Measurements from ENCODE around the gene NUBPL.

NUBPL gene, protein sequence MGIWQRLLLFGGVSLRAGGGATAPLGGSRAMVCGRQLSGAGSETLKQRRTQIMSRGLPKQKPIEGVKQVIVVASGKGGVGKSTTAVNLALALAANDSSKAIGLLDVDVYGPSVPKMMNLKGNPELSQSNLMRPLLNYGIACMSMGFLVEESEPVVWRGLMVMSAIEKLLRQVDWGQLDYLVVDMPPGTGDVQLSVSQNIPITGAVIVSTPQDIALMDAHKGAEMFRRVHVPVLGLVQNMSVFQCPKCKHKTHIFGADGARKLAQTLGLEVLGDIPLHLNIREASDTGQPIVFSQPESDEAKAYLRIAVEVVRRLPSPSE

DNA sequence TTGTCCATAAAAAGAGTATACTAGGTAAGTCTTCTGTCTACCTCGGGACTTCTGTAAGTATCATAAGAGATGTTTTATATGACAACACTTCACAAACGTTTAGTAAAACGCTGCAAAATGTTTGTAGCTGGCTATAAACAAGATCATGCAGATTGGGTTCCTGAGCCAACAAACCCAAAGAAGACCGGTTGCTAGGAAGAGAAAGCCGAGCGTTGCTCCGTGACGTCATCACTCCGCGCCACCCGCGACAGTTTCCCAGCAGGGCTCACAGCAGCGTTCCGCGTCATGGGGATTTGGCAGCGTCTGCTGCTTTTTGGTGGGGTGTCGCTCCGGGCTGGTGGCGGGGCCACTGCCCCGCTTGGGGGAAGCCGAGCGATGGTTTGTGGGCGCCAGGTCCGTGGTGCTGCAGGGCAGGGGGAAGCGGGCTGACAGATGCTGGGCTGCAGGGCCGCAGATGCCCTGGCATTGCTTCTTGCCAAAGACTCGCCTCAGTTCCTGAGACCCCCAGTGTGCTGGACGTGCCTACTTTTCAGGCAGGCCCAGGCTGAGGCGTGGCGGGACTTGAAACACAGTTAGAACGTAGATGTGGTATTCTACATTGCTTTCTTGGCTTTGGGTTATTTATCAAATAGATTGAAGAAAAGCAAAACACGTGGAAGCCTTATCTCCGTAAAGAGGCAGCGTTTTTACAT, at the start of gene NUBPL:
Gene NUBPL (plus strand): TSS at position 250 of the 692 bp plus-strand sequence. CDS start 36 bp downstream, at position 286.
- peak; percentile 90 for DNase-seq (ENCODE audit: low read depth, low spot score)

DNA sequence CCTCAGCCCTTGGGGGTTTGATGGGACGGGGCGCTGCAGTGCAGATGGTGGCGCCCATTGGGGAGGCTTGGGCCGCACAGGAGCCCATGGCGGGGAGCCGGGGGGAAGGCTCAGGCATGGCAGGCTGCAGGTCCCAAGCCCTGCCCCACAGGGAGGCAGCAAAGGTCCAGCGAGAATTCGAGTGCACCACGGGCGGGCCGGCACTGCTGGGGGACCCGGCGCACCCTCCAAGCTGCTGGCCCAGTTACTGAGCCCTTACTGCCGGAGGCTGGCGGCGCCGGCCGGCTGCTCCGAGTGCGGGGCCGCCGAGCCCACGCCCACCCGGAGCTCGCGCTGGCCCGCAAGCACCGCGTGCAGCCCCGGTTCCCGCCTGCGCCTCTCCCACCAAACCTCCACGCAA, 34.1 kb upstream of the NUBPL start:
- no peak for DNase-seq (ENCODE audit: low read depth, low spot score)

DNA sequence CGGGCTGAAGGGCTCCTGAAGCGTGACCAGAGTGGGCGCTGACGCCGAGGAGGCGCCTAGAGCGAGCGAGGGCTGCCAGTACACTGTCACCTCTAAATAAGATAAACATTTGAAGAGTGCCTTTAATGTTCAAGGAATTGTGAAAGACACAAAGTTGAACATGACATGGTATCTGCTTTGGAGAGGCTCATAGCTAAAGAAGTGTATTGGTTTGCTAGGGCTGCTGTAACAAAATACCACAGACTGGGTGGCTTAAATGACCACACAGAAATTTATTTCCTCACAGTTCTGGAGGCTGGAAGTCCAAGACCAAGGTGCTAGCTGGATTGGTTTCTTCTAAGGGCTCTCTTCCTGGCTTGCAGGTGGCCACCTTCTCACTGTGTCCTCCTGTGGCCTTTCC, 33.7 kb upstream of the NUBPL start:
- no peak for DNase-seq (ENCODE audit: low read depth, low spot score)

DNA sequence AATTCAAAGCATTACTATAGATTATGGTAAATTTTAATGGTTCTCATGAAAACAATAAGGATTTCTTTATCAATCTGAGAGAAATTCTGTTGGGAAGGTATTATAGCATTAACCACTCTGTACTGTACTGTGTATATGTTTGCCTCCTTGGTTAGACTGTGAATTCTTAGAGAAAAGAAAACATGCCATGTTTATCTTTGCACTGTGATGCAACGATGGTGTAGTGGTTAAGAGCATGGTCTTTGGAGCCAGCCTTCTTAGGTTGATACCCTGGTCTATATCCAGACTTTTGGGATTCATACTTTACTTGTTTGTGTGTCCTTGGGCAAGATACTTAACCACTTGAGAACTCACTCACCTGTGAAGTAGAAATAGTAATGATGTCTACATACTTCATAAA, 32.2 kb upstream of the NUBPL start:
- no peak for DNase-seq (ENCODE audit: low read depth, low spot score)

DNA sequence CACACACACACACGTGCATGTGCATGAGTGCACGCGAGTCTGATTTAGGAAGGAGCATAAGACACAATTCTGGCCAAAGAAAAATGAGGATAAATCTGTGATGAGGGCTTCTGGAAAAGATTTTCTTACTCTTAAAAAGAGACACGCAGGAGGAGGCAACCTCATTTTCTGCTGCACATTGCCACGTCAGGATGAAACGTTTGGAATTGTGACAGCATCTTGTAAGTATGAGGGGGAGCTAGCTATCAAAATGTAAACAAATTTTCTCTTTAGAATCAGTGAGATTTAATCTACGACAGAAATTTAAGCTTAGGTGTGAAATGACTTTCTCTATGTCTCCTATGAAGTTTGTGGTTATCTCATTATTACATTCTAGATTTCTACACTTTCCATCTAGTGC, 31.1 kb upstream of the NUBPL start:
- no peak for DNase-seq (ENCODE audit: low read depth, low spot score)

DNA sequence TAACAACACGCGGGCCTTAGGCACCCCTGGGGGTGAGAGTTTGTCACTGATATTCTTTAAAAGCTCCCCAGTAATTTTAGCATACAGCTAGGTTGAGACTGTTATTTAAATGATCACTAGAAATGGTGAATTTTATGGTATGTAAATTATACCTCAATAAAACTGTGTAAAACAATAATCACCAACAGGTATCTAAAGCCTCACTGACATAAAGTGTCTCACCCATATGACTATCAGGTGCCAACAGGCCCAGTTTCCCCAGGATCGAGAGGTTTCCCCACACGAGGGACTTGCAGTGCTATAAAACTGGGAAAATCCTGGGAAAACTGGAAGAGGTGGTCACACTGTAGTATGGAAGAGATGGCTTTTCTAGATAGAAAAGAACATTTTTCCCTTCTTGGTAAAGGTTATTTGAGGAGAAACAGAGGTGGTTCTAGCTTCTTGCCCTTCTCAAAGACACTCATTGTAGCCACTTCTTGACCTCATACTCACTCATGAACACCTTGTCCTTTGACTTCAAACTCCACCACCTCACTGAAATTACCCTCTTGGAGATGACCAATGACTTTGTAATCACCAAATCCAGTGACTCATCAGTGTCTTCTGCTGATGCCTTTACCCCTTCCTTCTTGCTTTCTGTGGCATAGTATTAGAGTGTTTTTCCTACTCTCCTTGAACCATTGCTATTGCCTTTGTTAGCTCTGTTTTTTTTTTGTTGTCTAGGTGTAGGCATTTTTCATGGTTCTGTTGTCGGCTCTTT, 24.8 kb upstream of the NUBPL start:
- DNase-seq (ENCODE audit: low read depth, low spot score) = no peak

DNA sequence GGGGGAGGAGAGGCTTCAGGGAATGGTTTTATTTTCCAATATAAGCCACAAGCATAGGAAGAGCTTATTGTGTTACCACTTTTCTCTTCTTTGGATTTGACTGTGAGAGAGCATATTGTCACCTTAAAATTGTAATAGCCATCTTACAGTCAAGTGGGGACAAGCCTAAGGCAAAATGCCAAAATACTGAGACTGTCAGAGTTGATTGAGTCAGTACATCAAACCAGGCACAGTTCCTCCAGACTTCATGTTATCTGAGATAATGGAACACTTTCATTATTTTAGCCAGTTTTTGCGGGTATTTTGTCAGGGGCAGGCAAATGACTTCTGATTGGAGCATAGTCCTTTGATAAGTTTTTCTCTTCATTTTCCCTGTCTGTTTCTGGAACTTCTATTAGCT, 19.5 kb upstream of the NUBPL start:
- DNase-seq (ENCODE audit: low read depth, low spot score) = no peak

DNA sequence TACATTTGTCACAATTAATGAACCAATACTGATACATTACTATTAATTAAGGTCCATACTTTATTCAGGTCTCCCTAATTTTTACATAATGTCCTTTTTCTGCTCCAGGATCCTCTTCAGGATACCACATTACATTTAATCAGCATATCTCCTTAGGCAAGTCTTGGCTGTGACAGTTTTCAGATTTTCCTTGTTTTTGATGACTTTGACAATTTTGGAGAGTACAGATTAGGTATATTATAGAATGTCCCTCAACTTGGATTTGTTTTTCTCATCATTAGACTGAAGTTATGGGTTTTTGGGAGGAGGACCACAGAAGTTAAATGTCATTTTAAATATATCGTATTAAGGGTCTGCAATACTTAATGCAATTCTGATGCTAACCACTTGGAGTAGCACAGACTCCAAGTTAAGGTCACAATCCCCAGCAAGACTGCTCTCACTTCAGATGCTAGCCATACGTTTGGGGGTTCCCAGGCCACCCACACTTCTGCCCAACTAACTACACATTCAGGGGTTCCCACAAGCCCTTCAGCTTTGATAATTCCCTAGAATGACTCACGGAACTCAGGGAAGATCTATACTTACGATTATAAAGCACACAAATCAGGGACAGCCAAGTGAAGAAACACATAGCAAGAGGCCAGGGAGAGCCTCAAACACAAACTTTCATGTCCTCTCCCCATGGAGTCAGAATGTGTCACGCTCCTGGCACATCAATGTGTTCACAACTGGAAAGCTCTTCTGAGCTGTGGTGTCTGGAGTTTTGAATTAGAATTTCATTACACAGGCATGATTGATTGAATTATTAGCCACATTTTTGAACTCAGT, 17.0 kb upstream of the NUBPL start:
- DNase-seq (ENCODE audit: low read depth, low spot score) = no peak

DNA sequence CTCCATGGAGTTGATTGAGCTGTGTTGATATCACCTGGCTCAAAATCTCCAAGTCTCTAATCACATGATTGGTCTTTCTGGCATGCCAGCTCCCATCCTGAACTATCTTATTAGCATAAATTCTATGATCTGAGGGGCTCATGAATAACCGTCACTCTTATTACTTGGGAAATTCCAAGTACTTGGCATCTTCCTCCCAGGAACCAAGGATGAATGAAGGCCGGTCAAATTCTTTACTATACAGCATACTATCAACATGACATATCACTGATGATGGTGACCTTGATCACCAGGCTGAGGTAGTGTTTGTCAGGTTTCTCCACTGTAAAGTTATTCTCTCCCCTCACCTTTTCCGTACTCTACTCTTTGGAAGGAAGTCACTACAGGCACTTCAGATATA, 16.4 kb upstream of the NUBPL start:
- DNase-seq (ENCODE audit: low read depth, low spot score) = no peak

DNA sequence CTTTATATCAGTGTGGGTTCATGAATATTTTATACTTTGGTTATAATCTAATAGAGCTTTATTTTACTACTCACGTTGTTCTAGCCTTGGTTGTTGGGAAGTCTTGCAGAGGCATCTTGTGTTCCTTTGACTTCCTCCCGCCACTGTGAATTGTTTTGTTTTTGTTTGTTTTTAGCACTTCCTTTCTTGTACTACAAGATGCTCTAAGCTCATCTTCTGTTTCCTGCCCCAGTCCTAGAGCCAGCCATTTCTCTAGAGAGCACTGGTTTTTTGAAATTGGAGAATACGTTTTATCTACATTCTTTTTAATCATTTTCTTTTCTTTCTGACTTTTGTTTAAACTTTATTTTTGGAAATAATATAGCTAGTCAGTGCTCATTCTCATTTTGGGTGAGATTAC, 15.9 kb upstream of the NUBPL start:
- no peak for DNase-seq (ENCODE audit: low read depth, low spot score)

DNA sequence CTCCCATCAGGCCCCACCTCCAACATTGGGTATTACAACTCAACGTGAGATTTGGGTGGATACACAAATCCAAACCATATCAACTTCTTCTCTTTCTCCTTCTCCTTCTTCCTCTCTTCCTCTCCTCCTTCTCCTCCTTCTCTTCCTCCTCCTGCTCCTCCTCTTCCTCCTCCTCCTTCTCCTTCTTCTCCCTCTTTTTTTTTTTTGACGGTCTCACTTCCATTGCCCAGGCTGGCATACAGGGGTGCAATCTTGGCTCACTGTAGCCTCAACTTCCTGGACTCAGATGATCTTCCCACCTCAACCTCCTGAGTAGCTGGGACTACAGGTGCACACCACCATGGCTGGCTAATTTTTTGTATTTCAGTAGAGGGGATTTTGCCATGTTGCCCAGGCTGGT, 11.4 kb upstream of the NUBPL start:
- no peak for DNase-seq (ENCODE audit: low read depth, low spot score)

DNA sequence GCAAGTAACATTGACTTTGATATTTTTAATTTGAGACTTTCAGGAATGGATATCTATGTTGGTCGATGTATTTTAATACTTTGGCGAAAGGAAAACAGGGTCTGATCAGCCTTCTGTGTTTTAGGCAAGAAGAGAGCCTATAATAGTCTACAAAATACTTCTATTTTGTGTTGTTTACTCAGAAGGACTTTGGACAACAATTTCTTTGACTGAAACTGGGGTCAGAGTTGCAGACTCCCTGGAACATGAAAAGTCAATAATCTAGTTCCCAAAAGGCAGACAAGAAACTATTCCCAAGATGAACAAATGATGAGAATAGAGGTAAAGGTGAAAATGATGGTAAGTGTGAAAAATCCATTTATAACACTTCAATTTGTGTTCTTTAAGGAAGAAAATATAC, 10.6 kb upstream of the NUBPL start:
- DNase-seq (ENCODE audit: low read depth, low spot score) = no peak

DNA sequence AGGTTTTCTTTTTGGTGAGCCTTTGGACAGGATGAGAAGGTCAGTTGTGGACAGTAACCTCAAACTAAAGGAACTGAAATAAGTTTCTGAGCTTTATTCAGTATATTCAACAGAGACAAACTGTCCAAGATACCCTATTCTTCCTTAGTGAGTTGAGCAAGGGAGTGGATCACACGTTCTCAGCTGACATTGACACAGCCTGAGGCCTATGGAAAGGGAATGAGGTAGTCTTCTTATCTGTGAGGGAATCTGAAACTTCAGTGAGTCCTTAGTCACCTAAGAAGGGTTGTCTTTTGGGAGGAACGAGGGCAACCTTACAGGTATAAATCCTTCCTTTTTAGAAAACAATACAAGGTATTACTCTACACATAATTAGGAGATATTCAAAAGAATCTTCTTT, 5.0 kb upstream of the NUBPL start:
- no peak for DNase-seq (ENCODE audit: low read depth, low spot score)

DNA sequence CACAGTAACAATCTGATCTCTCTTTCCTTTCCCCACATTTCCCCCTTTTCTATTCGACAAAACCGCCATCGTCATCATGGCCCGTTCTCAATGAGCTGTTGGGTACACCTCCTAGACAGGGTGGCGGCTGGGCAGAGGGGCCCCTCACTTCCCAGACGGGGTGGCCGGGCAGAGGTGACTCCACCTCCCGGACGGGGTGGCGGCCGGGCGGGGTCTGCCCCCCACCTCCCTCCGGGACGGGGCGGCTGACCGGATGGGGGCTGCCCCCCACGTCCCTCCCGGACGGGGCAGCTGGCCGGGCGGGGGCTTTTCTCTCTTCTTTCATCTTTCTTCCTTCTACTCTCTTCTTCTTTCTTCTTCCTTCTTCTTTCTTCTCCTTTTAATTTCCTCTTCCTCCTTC, 1.3 kb upstream of the NUBPL start:
- DNase-seq (ENCODE audit: low read depth, low spot score) = no peak

DNA sequence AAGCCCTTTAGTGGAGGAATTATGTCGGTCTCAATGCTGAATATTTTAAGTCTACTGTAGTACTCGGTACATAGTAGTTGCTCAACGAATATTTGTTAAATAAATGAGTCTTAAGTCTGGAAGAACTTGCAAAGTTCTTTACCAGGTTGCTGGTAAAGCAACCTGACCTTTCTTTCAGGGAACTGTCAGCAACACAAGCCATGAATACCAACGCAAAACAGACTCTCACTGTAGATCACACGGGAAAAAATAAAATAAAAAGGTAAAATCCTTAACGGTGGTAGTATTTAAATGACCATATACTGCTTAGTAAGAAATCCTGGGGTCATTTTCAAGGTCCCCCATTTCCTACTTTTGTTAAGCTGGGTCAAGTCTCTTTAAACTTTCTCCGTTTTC, 447 bp upstream of the NUBPL start:
- no peak for DNase-seq (ENCODE audit: low read depth, low spot score)

DNA sequence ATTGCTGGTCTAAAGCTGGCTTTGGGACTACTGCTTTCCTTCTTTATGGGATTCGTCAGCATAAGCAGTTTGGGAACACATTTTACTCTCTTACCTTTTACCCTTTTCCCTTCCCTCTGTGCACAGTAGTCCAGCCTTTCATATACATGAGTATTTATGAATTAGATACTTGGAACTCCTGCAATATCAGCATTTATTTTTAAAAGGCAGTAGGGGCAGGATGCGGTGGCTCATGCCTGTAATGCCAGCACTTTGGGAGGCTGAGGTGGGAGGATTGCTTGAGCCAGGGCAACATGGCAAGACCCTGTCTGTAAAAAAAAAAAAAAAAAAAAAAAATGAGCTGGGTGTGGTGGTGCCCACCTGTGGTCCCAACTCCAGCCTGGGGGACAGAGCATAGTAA, 3.0 kb downstream of the NUBPL start:
- no peak for DNase-seq (ENCODE audit: low read depth, low spot score)

DNA sequence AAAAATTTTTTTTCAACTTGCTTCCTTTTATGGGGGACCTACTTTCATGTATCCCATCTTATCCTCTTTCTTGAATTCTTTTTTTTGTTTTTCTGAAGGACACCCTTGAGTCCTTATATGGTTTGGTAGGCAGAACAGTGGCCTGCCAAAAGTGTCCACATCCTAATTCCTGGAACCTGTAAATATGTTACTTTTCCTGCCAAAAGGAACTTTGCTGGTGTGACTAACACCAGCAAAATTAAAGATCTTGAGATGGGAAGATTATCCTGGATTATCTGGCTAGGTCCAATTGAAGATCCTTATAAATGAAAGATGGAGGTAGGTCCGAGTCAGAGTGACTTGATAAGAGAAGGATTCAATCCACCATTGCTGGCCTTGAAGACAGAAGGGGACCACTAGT, 5.3 kb downstream of the NUBPL start:
- no peak for DNase-seq (ENCODE audit: low read depth, low spot score)

DNA sequence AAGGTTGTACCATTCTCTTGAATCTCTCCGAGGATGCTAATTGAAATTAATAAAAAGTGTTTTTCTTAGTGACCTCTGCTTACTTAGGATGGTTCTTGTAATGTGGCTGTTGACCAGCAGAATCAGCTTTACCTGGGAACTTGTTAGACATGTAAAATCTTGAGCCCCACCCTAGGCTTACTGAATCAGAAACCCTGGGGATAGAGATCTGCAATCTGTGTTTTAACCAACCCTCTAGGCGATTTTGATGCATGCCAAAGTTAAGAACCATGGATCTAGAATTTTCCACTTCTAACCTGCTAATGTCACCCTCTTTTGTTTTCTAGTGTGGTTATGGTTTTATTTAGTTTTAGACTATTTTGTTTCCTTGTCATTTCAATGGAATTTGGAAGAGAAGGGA, 6.5 kb downstream of the NUBPL start:
- DNase-seq (ENCODE audit: low read depth, low spot score) = no peak

DNA sequence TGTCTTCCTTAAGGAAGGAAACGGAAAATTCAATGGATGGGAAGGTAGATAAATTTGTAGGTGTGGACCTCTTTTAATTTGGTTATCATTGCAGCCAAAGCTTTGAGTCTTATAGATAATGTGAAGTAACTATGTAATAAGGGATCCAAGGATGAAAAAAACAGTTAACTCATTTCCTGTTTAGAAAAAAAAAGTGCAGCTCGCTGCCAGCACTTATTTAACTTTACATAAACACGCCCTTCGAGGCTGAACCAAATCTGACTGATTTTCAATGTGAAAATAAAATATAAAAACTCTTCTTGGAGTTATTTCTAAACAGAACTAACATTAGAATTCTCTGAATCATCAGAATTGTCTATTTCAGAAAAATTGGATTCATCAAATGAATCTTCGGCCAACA, 7.0 kb downstream of the NUBPL start:
- no peak for DNase-seq (ENCODE audit: low read depth, low spot score)

DNA sequence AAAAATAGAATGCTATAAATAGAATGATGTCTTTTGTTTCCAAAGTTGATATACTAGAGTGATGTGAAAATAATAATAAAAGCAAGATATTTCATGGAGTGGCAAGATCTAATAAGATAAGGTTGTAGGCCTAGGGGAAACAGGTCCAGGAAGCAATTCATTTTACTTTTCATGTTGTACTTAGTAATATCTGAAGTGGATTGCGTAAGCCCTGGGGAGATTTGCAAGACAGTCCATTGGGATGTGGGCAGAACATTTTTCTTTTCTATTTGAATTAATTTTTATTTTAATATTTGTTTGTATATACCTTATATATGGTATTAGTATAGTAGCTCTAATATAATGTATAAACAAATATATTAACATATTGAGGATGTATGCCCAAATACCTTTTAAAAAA, 7.5 kb downstream of the NUBPL start:
- DNase-seq (ENCODE audit: low read depth, low spot score) = no peak

DNA sequence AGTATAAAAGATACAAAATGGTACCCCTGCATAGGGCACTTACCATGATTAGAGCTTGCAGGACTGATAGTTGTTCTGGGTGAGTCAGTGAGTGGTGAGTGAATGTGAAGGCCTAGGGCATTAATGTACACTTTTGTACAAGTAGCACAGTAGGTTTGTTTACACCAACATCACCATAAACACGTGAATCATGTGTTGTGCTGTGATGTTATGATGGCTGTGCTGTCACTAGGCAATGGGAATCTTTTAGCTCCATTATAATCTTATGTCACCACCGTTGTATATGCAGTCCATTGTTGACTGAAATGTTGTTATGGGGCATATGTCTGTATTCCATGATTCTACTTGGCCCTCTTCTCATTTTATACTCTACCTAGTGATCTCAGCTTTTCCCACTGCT, 11.8 kb downstream of the NUBPL start:
- no peak for DNase-seq (ENCODE audit: low read depth, low spot score)

DNA sequence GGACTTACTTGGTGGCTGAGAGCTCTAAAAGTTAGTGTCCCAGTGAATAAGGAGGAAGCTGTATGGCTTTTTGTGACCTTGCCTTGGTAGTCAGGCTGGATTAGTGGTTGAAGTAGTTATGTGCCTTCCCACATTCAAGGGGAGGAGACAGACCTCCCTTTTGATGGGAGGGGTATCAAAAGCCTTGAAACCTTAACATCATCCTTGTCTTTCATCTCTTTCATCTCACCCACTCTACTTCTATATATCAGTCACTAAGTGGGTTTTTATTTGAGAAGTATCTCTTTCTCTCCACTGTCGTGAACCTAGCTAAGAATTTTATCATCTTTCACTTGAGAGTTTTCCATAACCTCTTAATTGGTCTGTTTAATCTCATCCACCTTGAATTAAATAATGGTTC, 15.7 kb downstream of the NUBPL start:
- no peak for DNase-seq (ENCODE audit: low read depth, low spot score)

Data from activated naive CD8-positive, alpha-beta T cell treated with anti-CD3 and anti-CD28 coated beads, Interleukin-2, amount 50 U/mL, for 16 hours (primary cell).